Measurements from ENCODE around the gene OR7C1.
"Not testable (repeated sequence)": the region's sequence is repeated elsewhere in the genome, so short reads cannot be mapped to it uniquely, and the experiment has no call there.

Gene OR7C1

DNA sequence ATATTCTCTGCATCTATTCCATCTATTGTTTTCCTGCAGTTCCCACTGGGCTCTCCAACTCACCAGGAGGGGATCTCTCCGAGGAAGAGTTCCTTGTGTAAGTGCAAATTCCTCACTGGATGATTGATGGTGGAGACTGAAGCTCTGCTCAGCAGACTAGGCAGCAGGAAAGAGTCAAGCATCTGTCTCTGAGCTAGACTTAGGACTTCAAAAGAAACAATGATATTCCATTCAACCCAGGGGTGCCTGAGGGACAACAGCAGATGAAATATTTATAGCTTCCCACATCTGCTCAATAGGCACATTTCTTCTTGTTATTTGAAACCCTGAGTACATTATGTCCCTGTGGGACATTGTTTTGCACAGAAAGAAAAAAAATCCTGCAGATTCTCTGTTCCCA lies at the start of gene OR7C1, which contains the start of gene OR7A5:
Gene OR7C1, minus strand, starts transcription at position 175 of the 400 bp plus-strand sequence. CDS start 35,049 bp downstream, outside the sequence.
Gene OR7A5, minus strand, starts transcription at position 175 of the 400 bp plus-strand sequence. CDS start 6,944 bp downstream, outside the sequence.
- no peak for DNase-seq (ENCODE audit: low spot score)

DNA sequence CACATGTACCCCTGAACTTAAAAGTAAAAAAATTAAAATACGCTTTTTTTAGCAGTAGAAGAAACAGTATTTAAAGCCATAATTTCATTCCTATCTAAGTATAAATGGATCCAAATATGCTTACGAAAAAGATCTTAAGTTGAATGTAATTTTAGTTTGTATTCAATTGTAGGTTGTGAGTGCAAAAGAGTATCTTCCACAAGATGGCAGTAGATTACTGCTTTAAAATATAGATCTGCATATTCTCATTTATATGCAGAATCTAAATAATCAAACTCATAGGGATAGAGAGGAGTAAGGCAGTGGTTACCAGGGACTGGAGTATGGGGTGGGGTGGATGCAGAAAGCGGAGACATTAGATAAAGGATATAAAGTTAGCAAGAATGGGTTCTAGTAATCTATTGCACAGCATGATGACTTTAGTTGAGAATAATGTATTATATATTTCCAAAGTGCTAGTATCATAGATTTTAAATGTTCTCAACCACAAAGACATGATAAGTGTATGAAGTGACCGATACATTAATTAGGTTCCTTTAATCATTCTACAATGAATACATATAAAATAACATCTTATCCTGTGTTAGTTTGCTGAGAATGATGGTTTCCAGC lies 36.7 kb upstream of the OR7C1 start:
- peak; percentile 55 for DNase-seq (ENCODE audit: low spot score)

DNA sequence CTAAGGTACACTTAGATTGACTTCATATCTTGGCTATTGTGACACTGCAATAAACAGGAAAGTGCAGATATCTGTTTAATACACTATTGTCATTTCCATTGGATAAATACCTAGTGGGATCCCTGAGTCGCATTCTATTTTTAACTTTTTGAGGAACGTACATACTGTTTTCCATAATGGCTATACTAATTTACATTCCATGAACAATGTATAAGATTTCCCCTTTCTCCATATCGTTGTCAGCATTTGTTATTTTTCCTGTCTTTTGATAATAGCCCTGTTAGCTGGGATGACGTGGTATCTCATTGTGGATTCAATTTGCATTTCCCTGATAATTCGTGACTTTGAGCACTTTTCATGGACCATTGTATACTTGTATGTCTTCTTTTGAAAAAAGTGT lies 33.5 kb upstream of the OR7C1 start:
- DNase-seq (ENCODE audit: low spot score): no peak

DNA sequence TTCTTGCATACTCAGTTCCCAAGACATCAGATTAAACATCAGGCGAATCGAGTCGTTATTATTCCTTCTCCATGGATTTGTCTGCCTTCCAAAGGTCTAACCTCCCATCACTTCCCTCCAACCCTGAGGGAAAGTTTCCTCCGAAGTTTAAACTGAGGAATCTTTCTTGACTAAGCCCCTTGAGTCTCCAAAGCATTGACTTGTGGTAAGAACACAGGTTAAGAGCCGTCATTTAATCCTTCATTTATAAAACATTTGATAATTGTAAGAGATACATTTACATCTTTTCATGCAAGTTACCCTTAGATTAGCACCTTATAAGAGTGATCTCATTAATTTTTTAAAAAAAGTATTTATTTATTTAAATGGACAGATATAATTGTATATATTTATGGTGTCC lies 13.8 kb upstream of the OR7C1 start, which contains the start of gene OR7A10:
Gene OR7A10, minus strand, starts transcription at position 101 of the 400 bp plus-strand sequence. CDS start 7,045 bp downstream, outside the sequence.
- DNase-seq (ENCODE audit: low spot score): no peak

DNA sequence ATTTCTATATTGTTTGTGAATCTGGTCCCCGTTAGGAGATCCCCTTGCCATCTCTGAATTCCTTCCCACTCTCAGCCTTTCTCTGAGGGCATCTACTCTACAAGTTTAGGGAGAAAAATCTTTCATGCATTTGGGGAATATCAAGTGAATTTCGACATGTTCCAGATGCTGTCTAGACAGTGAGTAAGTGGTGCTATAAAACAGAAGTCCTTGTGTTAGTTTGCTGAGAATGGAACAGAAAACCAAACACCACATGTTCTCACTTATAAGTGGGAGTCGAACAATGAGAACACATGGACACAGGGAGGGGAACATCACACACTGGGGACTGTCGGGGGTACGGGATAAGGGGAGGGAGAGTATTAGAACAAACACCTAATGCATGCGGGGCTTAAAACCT lies 8.6 kb upstream of the OR7C1 start:
- no peak for DNase-seq (ENCODE audit: low spot score)

DNA sequence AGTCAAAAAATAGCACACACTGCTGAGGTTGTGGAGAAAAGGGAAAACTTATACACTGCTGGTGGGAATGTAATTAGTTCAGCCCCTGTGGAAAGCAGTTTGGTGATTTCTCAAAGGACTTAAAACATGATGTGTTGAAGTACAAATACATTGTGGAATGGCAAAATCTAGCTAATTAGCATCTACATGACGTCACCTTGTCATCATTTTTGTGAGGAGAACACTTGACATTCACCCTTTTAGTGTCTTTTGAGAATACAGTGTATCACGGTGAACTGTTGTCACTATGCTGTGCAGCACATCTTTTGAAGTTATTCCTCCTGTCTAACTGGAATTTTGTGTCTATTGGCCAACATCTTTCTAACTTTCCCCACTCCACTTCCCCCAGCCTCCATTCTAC lies 8.2 kb upstream of the OR7C1 start:
- no peak for DNase-seq (ENCODE audit: low spot score)

DNA sequence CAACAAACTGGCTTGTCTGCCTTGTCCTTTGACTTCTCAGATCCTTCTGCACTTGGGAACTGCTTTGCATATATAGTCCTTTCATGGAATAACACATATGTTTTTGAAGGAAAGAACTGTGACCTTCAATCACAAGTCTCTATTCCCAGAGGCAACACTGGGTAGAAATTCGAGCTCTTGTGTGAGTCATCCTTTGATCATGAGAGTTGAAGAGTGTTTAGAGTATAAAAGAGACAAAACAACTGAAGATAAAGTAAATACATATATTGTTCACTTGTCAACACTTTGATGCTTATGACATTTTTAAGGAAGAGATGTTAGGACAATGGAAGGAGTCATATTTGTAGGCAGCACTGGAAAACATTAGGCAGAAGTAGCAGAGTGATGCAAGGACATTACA lies 5.2 kb upstream of the OR7C1 start:
- DNase-seq (ENCODE audit: low spot score): no peak

DNA sequence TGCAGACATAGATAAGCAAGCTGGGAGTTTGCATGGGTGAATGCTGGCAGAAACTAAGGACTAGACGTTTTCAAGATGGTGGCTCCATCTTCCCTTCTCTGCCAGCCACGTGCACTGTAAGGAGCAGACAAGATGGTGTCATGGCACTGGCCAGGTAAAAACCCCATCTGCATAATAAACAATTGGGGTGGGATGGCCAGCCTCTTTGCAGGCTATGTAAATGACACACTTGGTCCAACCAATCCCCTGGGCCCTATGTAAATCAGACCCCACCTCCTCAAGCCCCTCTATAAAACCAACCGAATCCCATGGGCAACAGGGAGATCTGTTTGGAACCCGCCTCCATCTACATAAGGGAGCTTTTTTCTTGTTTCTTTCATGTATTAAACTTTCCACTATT lies 2.4 kb upstream of the OR7C1 start:
- DNase-seq (ENCODE audit: low spot score): no peak

DNA sequence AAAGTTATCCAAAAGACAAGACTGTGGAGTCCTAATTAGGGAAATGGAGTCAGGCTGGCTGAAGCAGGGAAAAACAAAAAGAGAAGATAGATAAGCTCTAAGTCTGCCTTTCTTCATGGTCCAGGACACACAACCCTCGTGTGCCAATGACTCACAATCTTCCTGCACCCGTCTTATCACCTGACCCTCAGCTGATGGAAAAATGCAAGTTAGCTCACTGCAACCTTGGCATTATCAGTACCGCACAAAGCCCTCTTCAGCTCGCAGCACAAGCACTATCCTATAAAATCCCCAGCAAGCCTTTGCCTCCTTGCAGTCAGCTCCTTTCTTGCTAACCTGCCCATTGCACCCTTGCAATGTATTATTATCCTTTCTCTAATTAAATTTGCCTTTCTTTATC lies 4.3 kb downstream of the OR7C1 start:
- no peak for DNase-seq (ENCODE audit: low spot score)

DNA sequence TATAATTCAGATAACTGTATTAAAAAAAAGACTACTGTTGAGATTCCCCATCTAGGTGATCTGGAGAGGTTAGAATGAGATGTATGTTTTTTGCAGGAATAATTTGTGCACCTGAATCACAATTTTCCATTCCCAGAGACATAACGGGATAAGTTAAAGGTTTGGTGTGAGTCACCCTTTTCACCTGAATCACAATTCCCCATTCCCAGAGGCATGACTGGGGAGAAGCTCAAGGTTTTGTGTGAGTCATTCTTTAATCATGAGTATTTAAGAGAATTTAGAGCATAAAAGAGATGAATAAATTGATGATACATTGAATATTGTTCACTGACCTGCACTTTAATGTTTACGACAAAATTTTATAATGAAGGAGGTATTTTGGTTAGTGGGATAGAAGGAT lies 9.0 kb downstream of the OR7C1 start:
- peak; percentile 11 for DNase-seq (ENCODE audit: low spot score)

DNA sequence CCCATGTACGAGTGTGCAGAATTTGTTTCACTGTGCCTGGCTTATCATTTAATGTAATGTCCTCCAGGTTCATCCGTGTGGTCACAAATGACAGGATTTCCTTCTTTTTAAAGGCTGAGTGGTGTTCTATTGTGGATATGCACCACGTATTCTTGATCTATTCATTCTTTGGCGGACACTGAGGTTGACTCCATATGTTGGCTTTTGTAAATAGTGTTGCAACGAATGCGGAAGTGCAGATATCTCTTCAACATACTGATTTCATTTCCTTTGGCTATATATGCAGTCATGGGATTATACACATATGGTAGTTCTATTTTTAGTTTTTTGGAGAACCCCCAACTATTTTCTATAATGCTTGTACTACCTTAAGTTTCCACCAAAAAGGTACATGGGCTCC lies 13.0 kb downstream of the OR7C1 start:
- no peak for DNase-seq (ENCODE audit: low spot score)

DNA sequence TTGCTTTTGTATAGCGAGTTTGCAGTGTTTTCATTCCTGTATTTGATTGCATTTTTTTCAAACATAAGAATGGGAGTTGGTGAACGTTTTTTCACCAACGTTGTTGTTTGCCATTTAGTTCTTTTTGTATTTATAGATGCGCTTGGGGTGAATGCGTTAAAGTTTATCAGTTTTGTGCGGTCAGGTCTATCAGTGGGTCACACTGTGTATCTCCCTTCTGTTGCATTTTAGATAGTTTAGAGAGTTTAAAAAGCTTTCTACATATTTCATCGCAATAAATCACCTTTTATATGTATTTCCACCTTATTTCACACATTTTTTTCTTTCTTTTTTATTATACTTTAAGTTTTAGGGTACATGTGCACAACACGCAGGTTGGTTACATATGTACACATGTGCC lies 16.4 kb downstream of the OR7C1 start:
- no peak for DNase-seq (ENCODE audit: low spot score)

DNA sequence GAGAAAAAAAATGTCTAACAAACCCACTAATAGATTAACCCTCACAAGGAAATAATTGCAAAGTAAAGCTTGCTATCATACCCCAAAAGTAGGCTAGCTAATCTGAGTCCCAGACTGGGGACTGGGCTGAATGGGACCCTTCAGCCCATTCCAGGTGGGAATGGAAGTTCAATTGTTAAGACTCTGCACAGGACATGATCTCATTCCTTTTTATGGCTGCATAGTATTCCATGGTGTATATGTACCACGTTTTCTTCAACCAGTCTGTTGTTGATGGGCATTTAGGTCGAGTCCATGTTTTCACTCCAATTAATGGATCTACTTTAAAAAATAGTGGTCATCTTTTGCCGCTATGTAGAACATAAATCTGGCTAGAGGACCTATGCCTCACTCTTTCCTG lies 17.9 kb downstream of the OR7C1 start:
- DNase-seq (ENCODE audit: low spot score): no peak

DNA sequence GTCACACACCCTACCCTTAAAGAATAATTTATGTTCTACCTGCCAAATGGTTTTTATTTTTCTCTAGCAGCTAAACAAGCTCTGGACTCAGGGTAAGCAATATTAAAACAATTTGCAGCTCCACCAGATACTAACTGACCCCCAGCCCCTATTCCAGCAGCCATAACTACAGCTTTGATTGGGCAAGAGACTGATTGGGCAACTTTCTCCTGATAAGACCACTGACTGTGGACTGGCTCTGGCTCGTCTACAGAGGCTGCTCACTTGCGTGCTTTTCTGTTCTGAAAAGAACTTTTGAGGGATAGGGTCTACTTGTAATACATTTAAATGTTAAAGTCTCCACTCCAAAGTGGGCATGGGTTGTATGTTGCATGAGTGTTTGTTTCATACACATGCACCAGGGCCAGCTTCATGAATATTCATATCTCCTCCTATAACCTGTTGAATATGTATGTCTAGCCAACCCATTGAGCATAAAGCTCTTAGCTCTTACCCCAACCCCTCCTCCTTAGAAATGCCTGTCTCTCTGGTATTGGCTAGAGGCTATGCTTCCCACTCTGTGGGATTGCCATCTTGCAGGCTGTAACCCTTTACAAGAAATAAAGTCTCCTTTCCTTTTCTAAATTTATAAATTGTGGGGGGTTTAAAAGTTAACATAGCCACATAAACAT lies 19.9 kb downstream of the OR7C1 start:
- no peak for DNase-seq (ENCODE audit: low spot score)

DNA sequence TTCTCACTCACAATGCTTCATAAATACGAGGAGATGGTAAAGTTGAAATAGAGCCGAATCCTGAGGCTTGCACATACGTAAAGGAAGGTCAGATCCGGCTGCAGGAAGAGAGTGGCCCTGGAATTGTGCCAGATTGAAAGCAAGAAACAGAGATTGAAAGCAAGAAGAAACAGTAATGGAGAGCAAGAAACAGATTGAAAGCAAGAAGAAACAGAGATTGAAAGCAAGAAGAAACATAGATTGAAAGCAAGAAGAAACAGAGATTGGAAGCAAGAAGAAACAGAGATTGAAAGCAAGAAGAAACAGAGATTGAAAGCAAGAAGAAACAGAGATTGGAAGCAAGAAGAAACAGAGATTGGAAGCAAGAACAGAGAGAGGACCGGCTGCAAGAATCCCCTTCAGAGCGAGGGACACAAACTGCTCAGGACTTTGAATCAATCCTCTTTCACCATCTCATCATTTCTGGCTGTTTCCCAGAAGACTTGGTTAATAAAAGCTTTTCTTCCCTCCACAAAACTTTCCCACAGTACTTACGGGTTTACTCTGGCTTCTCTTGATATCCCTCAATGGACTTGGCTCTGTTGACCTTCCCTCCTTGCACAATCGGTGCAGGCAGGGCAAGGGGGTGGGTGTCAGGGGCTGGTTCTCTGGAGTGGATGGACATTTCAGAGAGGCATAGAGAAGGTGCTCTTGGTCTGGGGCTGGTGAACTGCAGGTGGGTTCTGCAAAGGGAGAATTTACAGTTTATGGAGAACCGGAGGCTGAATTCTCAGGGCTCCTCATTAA lies 25.5 kb downstream of the OR7C1 start:
- DNase-seq (ENCODE audit: low spot score): no peak

DNA sequence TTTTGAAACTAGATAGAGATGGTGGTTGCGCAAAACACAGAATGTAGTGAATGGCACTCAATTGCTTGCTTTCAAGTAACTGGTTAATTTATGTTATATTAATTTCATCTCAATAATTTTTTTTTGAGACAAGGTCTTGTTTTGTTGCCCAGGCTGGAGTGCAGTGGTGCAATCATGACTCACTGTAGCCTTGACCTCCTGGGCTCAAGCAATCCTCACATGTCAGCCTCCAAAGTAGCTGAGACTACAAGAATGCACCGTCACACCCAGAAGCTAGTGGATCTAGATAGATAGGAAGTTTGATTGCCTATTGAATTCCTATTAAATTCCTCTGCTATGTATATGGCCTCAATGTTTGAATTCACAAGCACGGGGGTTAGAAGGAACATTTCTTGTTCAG lies 30.2 kb downstream of the OR7C1 start:
- no peak for DNase-seq (ENCODE audit: low spot score)

DNA sequence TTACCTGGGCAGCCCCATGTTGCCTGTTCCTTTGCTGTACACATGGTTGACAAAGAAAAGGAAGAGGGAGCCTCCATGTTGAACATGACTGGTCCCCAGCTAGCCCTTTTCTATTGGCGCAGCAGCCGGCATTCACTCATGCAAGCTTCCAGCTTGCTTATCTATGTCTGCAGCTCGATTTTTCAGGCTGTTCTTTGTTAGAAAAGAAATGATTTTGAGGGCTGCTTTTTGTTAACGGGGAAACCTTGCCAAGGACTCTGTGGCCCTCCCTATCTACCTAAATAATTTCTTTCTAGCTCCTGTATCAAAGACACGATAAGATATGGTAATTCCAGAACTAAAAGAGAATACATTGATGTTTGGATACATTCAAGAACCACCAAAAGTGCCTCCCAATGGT lies 36.2 kb downstream of the OR7C1 start:
- no peak for DNase-seq (ENCODE audit: low spot score)

DNA sequence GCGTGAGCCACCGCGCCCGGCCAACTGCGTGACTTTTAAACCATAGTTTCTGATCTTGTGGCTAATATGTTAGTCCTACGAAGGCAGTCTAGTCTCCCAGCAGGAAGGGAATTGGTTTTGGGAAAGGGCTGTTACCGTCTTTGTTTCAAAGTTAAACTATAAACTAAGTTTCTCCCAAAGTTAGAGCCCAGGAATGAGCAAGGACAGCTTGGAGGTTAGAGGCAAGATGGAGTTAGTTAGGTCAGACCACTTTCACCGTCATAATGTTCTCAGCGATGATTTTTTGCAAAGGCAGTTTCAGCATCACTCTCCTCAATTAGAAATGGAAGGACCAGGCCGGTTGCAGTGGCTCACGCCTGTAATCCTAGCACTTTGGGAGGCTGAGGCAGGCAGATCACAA lies 39.0 kb downstream of the OR7C1 start:
- no peak for DNase-seq (ENCODE audit: low spot score)

DNA sequence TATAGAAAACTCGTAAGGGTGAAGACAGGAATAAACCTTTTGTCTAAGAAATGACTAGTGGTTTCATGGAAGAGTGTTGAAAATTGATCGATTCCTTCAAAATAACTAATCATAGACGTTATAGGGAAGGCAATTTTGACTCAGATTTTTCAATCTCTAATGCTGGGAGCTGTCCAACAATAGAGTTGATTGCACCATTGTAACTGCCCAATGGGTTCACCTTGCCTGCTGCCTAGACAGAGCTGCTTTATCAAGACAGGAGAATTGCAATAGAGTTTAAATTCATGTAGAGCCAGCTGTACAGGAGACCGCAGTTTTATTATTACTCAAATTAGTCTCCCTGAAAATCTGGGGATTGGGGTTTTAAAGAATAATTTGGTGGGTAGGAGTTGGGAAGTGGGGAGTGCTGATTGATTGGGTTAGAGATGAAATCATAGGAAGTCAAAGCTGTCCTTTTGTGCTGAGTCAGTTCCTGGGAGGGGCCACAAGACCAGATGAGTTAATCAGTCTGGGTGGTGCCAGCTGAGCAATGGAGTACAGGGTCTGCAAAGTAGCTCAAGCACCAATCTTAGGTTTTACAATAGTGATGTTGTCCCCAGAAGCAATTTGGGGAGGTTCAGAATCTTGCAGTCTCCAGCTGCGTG lies 39.8 kb downstream of the OR7C1 start:
- DNase-seq (ENCODE audit: low spot score): peak; percentile 44

DNA sequence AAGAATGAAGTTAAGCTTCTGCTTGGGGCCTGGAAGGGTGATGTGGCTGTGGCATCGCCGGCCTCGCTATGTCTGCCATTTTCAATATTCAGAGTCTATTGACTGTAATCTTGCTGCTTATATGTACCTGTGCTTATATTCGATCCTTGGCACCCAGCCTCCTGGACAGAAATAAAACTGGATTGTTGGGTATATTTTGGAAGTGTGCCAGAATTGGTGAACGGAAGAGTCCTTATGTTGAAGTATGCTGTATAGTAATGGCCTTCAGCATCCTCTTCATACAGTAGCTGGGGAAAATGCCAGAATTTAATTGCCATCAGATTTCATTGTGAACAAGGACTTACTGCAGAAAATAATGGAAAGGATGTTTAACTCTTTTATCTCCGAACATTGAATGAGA lies 42.7 kb downstream of the OR7C1 start:
- DNase-seq (ENCODE audit: low spot score): not testable (repeated sequence)

DNA sequence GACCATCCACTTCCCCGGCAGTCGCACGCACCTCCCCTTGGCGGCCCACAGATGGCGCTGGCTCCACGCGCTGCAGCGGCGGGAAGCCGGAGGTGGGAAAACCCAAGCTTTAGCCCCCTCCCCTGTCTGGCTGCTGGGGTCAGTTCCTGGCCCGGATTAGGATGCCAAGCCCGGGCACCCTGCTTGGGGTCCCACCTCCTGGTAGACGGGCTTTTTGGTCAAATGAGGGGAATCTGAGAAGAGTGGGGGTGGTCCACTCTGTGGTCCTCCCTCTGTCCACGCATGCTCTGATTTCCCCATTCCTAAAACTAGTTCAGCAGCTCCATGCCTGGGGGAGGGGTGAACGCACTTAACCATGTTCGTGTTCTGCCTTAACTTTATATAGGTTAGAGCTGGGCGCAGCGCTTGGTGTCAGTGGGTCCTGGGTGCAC lies 48.5 kb downstream of the OR7C1 start:
- peak; percentile 11 for DNase-seq (ENCODE audit: low spot score)

DNA sequence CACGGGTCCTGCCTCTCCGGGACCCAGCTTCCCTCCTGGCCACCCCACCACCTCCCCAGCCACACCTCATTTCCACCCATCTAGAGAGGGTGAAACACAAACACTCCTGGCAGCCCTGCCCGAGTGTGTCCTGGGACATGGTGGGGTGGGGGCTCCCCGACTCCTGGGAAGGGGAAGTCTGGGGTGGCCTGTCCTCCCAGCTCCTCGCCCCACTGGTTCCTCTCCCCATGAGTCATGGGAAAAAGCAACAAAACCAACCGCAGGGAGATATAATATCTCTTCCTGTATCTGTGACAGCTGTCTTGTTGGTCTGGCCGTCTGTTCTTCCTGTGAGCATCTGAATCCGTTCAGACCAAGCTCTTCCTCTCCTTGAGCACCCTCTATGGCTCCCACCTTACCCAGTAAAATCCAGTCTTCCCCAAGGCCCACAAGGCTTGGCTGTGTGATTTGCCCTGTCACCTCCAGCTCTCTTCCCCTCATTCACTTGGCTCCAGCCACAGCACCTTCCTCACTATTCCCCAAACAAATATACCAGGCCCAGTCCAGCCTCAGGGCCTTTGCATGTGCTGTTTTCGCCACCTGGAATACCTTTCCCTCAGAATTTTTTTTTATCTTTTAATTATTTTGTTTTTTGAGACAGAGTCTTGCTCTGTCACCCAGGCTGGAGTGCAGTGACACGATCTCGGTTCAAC lies 49.7 kb downstream of the OR7C1 start:
- peak; percentile 35 for DNase-seq (ENCODE audit: low spot score)

Data from RKO (cell line).